Measurements from ENCODE around the gene LRRC37A2.
"Not testable (repeated sequence)": the region's sequence is repeated elsewhere in the genome, so short reads cannot be mapped to it uniquely, and the experiment has no call there.

LRRC37A2 gene

DNA sequence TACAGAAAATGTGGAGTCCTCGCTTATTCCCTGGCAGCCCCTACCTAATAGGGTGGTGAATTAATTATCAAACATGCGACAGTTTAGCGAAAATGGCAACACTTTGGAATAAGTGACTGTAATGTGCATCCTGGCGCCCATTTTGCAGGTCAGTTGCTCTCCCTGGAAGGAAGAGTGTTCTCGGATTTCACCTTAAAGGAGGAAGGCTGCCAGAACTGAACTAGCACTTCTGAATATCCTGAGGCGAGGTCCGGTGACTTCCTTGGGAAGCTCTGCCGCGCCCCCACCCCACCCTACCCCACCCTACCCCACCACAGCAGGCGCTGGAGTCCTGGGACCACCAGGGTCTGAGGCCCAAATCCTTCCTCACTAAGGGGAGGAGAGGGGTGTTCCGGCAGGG, at the start of gene LRRC37A2:
Gene LRRC37A2, plus strand, starts transcription at position 301 of the 400 bp plus-strand sequence. CDS start 245 bp downstream, outside the sequence.
- DNase-seq (ENCODE audit: low read depth): not testable (repeated sequence)

DNA sequence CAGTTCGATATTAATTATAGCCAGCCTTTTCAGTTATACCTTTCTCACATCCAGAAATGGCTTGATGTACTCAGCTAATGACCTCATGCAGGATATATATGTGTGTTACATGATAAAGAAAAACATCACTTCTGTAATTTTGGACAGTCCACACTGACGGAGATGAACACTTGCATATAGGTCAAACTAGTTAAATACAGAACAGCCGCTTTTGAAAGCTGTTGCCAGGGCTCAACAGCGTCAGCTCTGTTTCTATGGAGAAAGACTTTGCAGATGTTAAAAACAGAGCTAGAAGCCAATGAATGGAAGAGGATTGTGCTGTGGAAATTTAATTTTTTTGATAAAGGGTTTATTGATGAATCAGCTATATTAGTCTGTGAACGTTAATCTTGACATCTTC, 44.6 kb upstream of the LRRC37A2 start:
- not testable (repeated sequence) for DNase-seq (ENCODE audit: low read depth)

DNA sequence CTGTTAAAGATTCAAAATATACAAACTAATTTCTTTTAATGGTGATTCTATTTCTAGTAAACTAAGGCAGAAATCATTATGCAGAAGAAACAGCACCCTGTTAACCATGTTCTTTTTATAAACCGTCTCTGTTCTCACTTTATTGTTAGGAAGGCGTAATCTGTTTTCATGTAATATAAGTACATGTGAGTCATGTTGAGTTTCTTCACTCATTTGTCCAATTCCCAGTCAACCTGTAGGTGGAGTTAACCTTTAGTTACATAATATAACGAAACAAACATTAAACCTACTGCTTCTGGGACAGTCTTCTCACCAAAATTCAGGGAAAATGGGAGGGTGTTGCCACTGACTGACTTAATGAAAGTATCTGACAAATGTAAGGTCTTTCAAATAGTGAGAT, 37.8 kb upstream of the LRRC37A2 start:
- DNase-seq (ENCODE audit: low read depth): not testable (repeated sequence)

DNA sequence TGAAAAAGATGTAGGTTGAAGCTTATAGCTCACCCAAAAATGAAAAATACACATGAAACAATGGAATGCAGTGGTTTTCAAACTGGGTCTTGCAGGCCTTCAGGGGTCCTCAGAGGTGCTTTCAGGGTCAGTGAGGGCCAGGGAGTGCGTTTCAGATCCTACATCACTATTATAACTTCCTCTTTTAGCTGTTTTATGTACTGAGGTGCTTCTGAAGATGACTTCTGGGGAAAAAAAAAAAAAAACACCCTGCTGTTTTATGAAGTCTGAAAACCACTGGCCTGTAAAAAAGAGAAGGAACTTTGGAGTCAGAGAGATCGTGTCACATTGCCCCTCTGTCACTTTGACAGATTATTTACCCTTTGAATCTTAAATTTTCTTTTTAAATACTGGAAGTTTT, 36.7 kb upstream of the LRRC37A2 start:
- not testable (repeated sequence) for DNase-seq (ENCODE audit: low read depth)

DNA sequence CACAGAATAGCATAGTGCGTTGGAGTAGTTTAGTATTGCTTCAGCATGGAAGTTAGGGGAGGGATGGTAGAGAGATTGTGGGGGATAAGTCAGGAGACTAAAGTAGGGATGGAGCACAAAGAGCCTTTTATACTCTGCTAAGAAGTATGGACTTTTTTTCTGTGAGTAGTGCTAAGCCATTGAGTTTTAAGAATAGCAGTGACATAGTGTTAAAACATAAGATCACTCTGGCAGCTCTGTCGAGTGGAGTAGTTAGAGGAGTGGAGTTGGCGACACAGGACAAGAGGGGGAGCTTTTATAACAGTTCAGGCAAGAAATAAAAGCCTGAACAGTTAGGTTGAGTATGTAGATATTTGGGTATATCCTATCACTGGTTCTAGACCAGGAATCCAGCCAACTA, 33.4 kb upstream of the LRRC37A2 start:
- not testable (repeated sequence) for DNase-seq (ENCODE audit: low read depth)

DNA sequence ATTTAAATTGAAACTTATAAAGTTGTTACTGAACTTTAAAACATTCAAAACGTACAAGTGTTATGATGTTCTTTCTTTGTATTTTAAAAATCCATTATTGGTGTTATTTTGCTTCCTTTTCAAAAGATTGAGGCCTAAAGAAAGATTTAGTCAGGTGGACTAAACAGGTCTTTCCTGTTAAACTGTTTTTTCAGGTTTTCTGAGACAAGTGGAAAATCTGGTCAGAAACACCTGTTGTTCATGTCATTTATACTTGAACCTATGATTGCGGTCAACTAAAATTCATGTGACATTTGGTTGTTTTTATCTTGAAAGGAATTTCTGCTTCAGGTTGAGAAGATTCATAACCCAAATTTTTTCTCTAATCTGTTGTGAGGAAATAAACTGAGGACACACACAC, 31.0 kb upstream of the LRRC37A2 start:
- not testable (repeated sequence) for DNase-seq (ENCODE audit: low read depth)

DNA sequence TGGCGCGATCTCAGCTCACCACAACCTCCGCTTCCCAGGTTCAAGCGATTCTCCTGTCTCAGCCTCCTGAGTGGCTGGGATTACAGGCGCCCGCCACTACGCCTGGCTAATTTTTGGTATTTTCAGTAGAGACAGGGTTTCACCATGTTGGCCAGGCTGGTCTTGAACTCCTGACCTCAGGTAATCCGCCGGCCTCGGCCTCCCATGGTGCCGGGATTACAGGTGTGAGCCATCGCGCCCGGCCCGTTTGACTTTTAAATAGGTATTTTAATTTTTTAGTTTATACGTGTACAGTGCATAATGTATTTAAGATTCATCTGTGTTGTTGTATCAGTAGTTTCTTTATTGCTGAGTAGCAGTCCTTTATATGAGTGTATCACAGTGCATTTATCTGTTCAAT, 20.2 kb upstream of the LRRC37A2 start:
- not testable (repeated sequence) for DNase-seq (ENCODE audit: low read depth)

DNA sequence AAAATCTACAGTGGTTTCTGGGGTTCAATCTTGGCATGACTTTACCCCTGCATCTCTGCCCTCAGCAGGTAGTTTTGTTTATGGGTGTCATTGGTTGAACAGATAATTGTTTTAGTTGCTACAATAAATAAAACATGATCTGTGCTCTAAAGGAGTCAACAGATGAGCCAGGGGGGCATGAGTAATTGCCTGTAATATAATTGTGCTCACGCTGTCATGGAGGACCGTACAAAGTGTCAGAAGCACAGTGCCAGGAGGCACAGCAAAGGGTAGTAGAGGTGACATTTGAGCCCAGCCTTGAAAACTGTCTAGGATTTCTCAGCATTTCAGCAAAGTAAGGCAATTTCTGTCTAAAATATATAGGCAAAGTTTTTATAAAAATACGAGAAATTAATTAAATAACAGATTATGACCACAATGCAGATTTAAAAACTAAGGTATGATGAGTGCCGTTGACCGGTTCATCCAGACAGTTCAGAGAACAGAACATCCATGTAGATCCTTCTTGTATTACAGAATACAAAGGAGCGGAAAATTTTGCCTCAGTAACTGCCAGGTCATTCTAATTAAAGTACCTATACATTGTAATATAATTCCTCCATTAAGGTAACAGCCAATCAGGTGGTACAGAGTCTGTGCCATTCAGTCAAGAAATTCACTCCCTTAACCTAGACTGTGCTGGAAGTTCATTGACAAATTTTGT, 12.7 kb upstream of the LRRC37A2 start:
- DNase-seq (ENCODE audit: low read depth): not testable (repeated sequence)

DNA sequence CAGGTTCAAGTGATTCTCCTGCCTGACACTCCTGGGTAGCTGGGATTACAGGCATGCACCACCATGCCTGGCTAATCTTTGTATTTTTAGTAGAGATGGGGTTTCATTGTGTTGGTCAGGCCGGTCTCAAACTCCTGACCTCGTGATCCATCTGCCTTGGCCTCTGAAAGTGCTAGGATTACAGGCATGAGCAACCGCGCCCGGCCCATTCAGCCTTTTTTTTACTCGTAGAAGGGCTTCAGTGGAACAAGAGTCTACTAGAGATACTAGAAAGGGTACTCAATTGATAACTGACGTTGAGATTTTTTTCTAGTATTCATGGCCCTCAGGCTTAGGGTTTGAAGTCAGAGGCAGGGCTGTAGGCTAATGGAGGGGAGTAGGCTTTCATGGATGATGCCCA, 6.4 kb upstream of the LRRC37A2 start:
- DNase-seq (ENCODE audit: low read depth): not testable (repeated sequence)

DNA sequence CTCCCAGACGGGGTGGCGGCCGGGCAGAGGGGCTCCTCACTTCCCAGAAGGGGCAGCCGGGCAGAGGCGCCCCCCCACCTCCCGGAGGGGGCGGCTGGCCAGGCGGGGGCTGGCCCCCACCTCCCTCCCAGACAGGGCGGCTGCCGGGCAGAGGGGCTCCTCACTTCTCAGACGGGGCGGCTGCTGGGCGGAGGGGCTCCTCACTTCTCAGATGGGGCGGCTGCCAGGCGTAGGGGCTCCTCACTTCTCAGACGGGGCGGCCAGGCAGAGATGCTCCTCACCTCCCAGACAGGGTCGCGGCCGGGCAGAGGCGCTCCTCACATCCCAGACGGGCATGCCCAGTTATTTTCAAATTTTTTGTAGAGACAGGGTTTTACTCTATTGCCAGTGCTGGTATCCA, 22.4 kb downstream of the LRRC37A2 start:
- DNase-seq (ENCODE audit: low read depth): not testable (repeated sequence)

DNA sequence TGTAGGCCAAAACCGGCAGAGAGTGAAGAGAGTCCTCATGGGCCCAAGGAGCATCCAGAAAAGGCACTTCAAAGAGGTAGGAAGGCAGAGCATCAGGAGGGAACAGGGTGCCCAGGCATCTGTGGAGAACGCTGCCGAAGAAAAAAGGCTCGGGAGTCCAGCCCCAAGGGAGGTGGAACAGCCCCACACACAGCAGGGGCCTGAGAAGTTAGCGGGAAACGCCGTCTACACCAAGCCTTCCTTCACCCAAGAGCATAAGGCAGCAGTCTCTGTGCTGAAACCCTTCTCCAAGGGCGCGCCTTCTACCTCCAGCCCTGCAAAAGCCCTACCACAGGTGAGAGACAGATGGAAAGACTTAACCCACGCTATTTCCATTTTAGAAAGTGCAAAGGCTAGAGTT, 36.3 kb downstream of the LRRC37A2 start:
- DNase-seq (ENCODE audit: low read depth): not testable (repeated sequence)

DNA sequence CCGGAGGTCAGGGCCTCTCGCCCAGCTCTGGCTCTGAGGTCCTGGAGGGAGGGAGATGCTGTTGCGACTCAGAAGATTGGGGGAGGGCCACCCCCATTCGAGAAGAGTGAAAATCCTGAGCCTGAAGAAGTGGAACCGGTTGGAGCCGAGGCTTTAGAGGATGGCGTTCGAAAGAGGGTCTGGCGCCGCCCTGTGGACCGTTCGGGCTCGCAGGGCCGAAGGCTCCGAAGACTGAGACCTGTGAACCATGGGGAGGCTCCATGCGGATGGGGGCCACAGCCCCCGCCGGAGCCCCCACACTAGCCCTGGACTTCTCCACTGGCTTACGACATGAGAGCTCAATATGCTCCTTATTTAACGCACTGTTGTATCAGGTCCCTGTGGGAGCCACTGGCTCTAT, 46.9 kb downstream of the LRRC37A2 start:
- DNase-seq (ENCODE audit: low read depth): not testable (repeated sequence)

DNA sequence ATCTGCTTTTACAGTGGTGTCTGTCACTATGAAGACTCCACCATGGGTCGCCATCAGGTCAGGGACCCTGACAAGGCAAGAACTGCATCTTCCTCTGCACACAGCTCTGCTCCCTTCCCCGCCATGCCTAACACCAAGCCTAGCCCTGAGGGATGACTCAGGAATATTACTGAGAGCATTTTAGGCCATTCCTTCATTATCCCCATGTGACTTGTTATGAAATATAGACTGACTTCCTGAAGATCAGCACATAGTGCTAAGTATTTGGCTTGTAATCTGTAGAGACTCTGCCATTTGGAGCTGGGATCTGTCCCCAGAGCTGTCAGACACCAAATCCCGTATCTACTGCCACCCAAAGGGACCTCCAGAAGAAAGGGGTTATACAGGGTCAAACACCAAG, 47.8 kb downstream of the LRRC37A2 start:
- DNase-seq (ENCODE audit: low read depth): not testable (repeated sequence)

DNA sequence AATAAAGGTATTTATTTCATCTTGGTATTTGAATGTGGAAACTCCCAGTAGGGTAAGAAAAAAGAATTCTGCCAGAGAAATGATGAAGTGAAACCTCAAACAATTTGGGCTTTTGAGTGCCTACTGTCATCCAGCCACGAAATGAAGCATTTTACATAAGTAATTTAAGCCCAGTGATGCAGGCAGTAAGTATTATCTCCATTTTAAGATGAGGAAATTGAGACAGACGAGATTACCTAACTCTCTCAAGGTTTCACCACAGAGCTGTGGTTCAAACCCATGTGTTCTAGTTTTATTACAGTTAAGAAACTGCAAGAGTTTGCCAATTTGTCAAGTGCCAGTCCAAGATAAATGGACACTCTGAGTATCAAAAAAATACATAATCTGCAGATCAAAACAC, 54.0 kb downstream of the LRRC37A2 start:
- DNase-seq (ENCODE audit: low read depth): not testable (repeated sequence)

DNA sequence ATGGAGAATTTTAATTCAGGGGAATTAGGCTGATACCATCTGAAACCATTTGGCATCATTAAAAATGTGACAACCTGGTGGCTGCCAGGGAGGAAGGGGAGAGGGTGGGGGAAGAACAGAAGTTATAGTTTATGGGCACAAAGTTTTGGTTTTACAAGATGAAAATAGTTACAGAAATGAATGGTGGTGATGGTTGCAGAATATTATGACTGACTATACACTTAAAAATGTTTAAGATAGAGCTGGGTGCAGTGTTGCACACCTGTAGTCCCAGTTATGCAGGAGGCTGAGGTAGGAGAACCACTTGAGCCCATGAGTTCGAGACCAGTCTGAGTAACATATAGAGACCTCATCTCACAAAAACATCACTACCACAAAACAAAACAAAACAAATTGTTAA, 54.7 kb downstream of the LRRC37A2 start:
- not testable (repeated sequence) for DNase-seq (ENCODE audit: low read depth)

DNA sequence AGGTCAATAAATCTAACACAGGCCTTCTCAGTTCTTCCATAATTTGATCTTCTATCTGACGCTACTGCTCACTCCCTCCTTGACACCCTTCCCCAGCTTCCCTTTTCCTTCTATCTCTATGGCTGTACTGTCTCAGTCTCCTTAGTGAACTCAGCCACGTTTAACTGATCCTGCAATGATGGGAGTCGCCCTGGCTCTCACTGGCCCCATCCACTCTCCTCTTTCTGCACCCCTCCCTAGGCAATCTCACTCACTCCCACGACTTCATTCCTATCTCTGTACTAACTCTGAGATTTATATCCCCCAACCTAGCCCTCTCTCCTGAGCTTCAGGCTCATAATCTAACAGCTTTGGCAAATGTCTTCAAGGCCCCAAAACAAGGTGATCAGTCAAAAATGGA, 59.5 kb downstream of the LRRC37A2 start:
- DNase-seq (ENCODE audit: low read depth): not testable (repeated sequence)

DNA sequence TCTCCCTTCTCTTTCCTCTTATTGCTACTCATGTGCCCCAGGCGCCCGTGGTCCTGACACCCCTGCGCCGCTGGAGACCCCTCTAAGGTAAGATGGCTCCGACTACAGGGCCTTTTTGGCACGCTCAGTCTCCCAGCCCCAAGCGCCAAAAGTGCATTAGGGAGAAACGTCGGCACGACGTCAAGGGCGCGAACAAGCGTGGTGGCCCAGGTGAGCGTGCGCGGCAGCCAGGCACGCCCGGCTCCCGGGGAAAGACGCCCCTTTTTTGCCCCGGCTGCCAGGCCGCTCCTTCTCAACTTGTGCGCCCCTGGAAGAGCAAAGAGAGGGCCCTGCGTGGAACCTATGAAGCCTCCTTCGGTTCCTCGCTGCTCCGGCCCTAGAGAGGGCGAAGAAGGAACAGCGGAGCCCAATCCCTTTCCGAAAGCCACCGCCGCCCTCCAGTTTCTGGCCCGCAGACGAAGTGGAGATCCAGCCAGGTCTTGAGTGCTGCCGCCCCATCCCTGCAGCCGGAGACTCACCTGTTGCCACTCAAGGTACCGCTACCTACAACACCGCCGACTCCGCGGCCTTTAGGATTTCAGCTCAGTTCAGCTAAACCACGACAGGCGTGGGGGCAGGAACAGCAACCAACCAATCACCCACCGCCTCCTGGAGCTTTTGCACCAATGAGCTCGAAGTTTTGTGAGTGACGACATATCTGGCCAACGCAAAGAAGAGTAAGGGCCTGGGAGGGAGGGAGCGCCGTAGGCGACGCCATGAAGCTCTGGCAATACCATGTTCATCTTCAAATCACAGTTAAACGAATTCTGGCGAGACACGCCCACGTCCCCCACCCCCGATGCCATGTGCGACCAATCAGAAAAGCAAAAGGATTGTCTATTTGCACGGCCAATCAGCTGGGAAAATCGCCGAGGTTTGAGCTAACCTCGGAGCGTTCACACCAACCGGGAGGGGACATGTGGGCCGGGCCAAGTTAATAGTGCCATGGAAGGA, 67.1 kb downstream of the LRRC37A2 start, which contains the start of gene ARL17A:
Gene ARL17A, minus strand, starts transcription at position 609 of the 993 bp plus-strand sequence. CDS start 3,369 bp downstream, outside the sequence.
- DNase-seq (ENCODE audit: low read depth): not testable (repeated sequence)

DNA sequence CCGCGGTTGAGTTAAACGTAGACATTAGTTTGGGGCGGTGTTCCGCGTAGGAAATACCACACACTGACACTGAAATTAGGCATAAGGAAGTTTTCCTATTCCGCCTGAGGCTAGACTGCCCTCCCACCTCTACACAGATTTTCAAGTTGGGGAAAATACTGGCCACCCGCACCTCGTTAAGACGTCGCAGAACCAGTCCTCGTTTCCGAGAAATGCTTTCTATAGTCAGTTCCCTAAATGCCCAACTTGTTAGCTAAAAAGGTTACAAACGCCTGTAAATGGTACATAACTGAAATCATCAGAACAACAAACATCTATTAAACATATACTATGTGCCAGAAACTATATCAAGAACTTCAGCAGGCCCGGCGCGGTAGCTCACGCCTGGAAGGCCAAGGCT, 67.8 kb downstream of the LRRC37A2 start:
- DNase-seq (ENCODE audit: low read depth): not testable (repeated sequence)

DNA sequence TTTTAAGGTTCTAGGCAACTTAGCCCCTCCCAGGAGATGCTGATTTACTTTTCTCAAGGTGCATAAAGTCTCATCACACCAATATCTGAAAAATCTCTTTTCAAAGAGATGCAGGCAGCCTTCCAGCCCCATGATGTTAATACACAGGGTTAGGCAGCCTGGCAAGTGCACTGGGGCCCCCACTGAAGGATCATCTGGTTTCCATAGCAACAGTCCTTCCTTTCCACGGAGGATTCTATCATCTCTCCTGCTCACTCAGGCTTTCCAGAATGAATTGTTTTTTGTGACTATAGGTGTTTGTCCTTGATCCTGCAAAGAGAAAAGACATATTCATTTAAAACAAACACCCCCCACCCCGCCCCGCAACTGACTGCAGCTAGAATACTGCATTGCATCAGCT, 73.2 kb downstream of the LRRC37A2 start:
- DNase-seq (ENCODE audit: low read depth): not testable (repeated sequence)

DNA sequence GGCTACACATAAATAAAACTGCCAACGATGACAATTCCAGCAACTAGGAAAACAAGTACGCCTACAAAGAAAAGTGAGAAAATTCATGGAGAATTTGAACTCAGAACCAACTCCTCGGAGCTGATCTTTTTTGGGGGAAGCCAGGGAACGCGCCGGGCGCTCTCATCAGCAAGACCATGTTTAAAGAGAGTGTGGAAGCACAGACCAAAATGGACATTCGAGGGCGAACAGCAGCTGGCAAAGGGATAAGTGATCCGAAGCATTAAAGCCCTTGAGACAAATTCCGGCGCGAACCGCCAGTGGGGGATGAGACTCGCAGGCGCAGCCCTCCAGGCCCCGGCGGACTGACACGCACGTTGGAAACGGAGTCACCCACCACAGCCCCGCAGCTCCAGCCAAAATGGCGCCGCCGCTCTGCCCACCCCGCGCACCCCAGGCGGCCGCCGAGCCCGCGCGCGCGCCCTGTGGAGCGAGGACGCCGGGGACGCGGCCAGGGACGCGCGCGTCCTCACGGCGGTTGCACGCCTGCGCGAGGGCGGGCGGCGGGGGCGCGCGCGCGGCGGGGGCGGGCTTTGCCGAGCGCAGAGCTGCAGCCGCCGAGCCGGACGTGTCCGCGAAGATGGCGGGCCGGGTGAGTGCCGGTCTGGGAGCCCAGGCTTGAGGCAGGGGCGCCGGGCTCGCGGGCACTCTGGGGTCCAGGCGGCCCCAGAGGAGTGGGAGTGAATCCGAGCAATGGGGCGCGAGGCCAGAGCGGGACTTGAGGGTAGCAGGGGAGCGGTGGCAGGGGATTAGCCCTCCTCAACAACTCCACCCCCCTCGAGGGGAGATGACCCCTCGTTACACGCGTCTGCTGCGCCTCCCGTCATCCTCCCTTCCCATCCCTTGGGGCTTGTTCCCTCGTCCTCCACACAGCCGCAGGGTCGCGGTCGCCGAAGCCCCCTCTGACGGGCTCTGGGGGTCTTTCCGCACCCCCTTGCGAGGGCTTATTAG, 78.2 kb downstream of the LRRC37A2 start, which contains the start of gene NSF:
Gene NSF, plus strand, starts transcription at position 513 of the 990 bp plus-strand sequence. Its CDS starts 107 bp downstream, at position 620.
- not testable (repeated sequence) for DNase-seq (ENCODE audit: low read depth)

DNA sequence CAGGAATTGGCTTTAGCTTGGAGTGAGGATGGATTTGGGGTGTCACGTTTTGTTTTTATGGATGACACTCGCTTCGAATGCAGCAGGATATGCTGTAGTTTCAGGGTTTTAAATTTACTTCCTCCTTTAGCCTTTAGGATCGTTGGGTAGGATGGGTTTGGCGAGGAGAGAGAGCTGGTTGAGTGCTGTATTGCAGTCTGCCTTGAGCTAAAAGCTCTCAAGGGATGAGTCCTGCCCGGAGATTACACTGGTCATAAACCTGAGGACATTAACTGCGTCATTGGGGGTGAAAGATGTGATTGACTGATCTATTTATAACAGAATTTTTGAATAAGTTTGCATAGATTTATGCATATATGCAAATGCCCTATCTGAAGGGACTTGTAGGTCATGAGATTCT, 79.1 kb downstream of the LRRC37A2 start:
- not testable (repeated sequence) for DNase-seq (ENCODE audit: low read depth)
